ENCODE measurements around the gene ERMP1.

DNA sequence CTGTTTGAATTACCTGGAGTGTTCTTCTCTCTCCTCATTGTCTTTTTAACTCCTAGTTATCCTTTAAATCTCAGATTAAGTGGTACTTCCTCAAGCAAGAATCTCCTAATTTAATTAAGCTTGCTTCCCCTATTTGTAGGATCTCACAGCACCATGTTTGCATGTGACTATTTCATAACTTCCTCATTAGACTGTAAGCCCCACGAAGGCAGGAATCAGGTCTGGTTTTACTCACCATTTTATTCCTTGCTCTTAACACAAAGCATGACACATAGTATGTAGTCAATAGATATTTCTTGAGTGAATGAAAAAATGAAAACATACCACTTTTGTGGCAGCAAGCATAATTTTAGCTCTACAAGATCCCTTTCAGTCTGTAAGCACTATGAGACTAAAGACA lies 1.3 kb upstream of the ERMP1 start:
- TF ChIP-seq, protein P1, sequence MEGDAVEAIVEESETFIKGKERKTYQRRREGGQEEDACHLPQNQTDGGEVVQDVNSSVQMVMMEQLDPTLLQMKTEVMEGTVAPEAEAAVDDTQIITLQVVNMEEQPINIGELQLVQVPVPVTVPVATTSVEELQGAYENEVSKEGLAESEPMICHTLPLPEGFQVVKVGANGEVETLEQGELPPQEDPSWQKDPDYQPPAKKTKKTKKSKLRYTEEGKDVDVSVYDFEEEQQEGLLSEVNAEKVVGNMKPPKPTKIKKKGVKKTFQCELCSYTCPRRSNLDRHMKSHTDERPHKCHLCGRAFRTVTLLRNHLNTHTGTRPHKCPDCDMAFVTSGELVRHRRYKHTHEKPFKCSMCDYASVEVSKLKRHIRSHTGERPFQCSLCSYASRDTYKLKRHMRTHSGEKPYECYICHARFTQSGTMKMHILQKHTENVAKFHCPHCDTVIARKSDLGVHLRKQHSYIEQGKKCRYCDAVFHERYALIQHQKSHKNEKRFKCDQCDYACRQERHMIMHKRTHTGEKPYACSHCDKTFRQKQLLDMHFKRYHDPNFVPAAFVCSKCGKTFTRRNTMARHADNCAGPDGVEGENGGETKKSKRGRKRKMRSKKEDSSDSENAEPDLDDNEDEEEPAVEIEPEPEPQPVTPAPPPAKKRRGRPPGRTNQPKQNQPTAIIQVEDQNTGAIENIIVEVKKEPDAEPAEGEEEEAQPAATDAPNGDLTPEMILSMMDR (IDR thresholded peaks at IDR 0.05; ENCODE audit: poor library complexity, severe bottlenecking): no peak
- TF ChIP-seq TAF1 (IDR thresholded peaks at IDR 0.05; ENCODE audit: low read depth) (no peak), EP300 (conservative IDR thresholded peaks at IDR 0.05; ENCODE audit: poor library complexity, severe bottlenecking) (no peak), POLR2AphosphoS5 (IDR thresholded peaks at IDR 0.05) (no peak), MXI1 (conservative IDR thresholded peaks at IDR 0.05; ENCODE audit: poor library complexity, severe bottlenecking) (no peak), SMC3 (conservative IDR thresholded peaks at IDR 0.05; ENCODE audit: poor library complexity) (no peak), RAD21 (conservative IDR thresholded peaks at IDR 0.05) (no peak), EZH2 (IDR thresholded peaks at IDR 0.05; ENCODE audit: borderline replicate concordance, insufficient read depth, low read length, poor library complexity, severe bottlenecking) (no peak)
- TF ChIP-seq, protein P2, sequence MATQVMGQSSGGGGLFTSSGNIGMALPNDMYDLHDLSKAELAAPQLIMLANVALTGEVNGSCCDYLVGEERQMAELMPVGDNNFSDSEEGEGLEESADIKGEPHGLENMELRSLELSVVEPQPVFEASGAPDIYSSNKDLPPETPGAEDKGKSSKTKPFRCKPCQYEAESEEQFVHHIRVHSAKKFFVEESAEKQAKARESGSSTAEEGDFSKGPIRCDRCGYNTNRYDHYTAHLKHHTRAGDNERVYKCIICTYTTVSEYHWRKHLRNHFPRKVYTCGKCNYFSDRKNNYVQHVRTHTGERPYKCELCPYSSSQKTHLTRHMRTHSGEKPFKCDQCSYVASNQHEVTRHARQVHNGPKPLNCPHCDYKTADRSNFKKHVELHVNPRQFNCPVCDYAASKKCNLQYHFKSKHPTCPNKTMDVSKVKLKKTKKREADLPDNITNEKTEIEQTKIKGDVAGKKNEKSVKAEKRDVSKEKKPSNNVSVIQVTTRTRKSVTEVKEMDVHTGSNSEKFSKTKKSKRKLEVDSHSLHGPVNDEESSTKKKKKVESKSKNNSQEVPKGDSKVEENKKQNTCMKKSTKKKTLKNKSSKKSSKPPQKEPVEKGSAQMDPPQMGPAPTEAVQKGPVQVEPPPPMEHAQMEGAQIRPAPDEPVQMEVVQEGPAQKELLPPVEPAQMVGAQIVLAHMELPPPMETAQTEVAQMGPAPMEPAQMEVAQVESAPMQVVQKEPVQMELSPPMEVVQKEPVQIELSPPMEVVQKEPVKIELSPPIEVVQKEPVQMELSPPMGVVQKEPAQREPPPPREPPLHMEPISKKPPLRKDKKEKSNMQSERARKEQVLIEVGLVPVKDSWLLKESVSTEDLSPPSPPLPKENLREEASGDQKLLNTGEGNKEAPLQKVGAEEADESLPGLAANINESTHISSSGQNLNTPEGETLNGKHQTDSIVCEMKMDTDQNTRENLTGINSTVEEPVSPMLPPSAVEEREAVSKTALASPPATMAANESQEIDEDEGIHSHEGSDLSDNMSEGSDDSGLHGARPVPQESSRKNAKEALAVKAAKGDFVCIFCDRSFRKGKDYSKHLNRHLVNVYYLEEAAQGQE (IDR thresholded peaks at IDR 0.05; ENCODE audit: borderline replicate concordance): no peak
